Peyer's patch (tissue), 4 donors: ENCODE measurements around the gene GMPPB.

Experiments
- POLR2A ChIP-seq, 2 donors: fragments of 450-650 bp; IDR thresholded peaks; one replicate each; pipeline ENCODE4 v1.5.1; 2017; ENCODE audit warnings: antibody characterized with exemption in 2 of 2, mild to moderate bottlenecking in 2 of 2, moderate library complexity in 2 of 2
- TF ChIP-seq, protein P1 (sequence below), 6 experiments: fragments of 450-650 bp in 4 of 6; fragments of 200-600 bp in 2 of 6; sonication (generic) in 1 of 6; IDR thresholded peaks; one replicate each; pipeline ENCODE4 v1.5.1; 2017 to 2019; ENCODE audit warnings: antibody characterized with exemption in 6 of 6, mild to moderate bottlenecking in 3 of 6, moderate library complexity in 1 of 6

- no peak for TF ChIP-seq POLR2A (IDR thresholded peaks at IDR 0.05)
- TF ChIP-seq, protein P1, sequence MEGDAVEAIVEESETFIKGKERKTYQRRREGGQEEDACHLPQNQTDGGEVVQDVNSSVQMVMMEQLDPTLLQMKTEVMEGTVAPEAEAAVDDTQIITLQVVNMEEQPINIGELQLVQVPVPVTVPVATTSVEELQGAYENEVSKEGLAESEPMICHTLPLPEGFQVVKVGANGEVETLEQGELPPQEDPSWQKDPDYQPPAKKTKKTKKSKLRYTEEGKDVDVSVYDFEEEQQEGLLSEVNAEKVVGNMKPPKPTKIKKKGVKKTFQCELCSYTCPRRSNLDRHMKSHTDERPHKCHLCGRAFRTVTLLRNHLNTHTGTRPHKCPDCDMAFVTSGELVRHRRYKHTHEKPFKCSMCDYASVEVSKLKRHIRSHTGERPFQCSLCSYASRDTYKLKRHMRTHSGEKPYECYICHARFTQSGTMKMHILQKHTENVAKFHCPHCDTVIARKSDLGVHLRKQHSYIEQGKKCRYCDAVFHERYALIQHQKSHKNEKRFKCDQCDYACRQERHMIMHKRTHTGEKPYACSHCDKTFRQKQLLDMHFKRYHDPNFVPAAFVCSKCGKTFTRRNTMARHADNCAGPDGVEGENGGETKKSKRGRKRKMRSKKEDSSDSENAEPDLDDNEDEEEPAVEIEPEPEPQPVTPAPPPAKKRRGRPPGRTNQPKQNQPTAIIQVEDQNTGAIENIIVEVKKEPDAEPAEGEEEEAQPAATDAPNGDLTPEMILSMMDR (IDR thresholded peaks at IDR 0.05) = no peak
Observed at GRCh38 chr3:49747792-49748480, 24.2 kb upstream of the GMPPB start.
